A549 (cell line): ENCODE results near the gene UPK3A. TPM values are rescaled to one million over a fixed set of nuclear protein-coding genes. Genes with fewer than 3 reads are reported as not detected.

Source experiments
- ATAC-seq, 2 experiments: fragments of 200-7000 bp in 1 of 2; fragments of >200 bp in 1 of 2; cut with Nextera tagmentation in 1 of 2; cut with Tn5 transposase in 1 of 2; 3 replicates each; pipeline versions ENCODE4 v1.8.0 to v1.9.1; 2018 to 2020; ENCODE audit warnings: mild to moderate bottlenecking in 1 of 2, moderate library complexity in 1 of 2
- CTCF ChIA-PET: fragments of 300-600 bp; sonication (Branson Sonifier 250); formaldehyde crosslinking; extraction: SDS; loops from one replicate; lab custom pipeline; 2021; ENCODE audit warnings: antibody characterized with exemption, inconsistent platforms; lab: Yijun Ruan, JAX
- POLR2A ChIA-PET: fragments of 350-600 bp; formaldehyde crosslinking; extraction: SDS; loops from one replicate; lab custom pipeline; 2021; ENCODE audit warnings: antibody characterized with exemption, inconsistent platforms; lab: Yijun Ruan, JAX
- DNase-seq, 2 experiments: peaks; one replicate each; pipeline versions ENCODE4 v3.0.0 to v3.0.0-alpha.2; 2011 to 2016; ENCODE audit warnings: low read depth in 1 of 2, low spot score in 1 of 2
- FAIRE-seq: peaks from 2 replicates; lab custom pipeline; 2011; peaks lifted over from hg19 to GRCh38; lab: Jason Lieb, UNC
- H3K27ac ChIP-seq, 2 experiments: fragments of >200 bp; sonication (Bioruptor Twin); formaldehyde crosslinking; 3 replicates each; pipeline ENCODE4 v1.5.1; 2016 to 2017
- H3K4me1 ChIP-seq: fragments of >200 bp; sonication (Bioruptor Twin); formaldehyde crosslinking; 3 replicates; pipeline ENCODE4 v1.6.1; 2016
- H3K4me2 ChIP-seq: fragments of >200 bp; sonication (Bioruptor Twin); formaldehyde crosslinking; 3 replicates; pipeline ENCODE4 v1.6.1; 2016
- H3K4me3 ChIP-seq: fragments of >200 bp; sonication (Bioruptor Twin); formaldehyde crosslinking; 3 replicates; pipeline ENCODE4 v1.5.1; 2016
- H3K9me3 ChIP-seq: fragments of >200 bp; sonication (Bioruptor Twin); formaldehyde crosslinking; 3 replicates; pipeline ENCODE4 v1.6.1; 2016
- CBX2 ChIP-seq: fragments of 200-600 bp; sonication (generic); IDR thresholded peaks from 2 replicates; pipeline ENCODE4 v1.6.1; 2016; ENCODE audit warnings: low read depth, mild to moderate bottlenecking, borderline replicate concordance
- CBX8 ChIP-seq: fragments of 200-600 bp; sonication (generic); IDR thresholded peaks from 2 replicates; pipeline ENCODE4 v1.6.1; 2016
- CEBPB ChIP-seq, 2 experiments: fragments of >200 bp in 1 of 2; sonication (Bioruptor Twin) in 1 of 2; formaldehyde crosslinking in 1 of 2; IDR thresholded peaks; 2 replicates each; pipeline ENCODE4 v1.6.1; 2012 to 2016
- CHD4 ChIP-seq: fragments of 200-600 bp; sonication (generic); IDR thresholded peaks from 2 replicates; pipeline ENCODE4 v1.6.1; 2016; ENCODE audit warnings: antibody characterized with exemption, mild to moderate bottlenecking, borderline replicate concordance
- EHF ChIP-seq: fragments of 250-450 bp; sonication (Bioruptor Pico); IDR thresholded peaks from 2 replicates; pipeline ENCODE4 v1.5.0; 2020; ENCODE audit warnings: mild to moderate bottlenecking
- EHMT2 ChIP-seq: fragments of 200-600 bp; sonication (generic); IDR thresholded peaks from 2 replicates; pipeline ENCODE4 v1.6.1; 2016; ENCODE audit warnings: antibody characterized with exemption, low read depth, mild to moderate bottlenecking, moderate library complexity
- HDAC2 ChIP-seq: fragments of 200-600 bp; sonication (generic); IDR thresholded peaks from 2 replicates; pipeline ENCODE4 v1.6.1; 2016
- HOXA7 ChIP-seq: fragments of 250-450 bp; sonication (Bioruptor Pico); IDR thresholded peaks from 2 replicates; pipeline ENCODE4 v1.5.0; 2020; ENCODE audit warnings: mild to moderate bottlenecking, moderate library complexity
- MAZ ChIP-seq: fragments of 150-350 bp; IDR thresholded peaks from 2 replicates; pipeline ENCODE4 v1.6.1; 2014; ENCODE audit warnings: antibody characterized with exemption, low read depth, low read length, borderline replicate concordance
- NFE2L2 ChIP-seq: fragments of 150-350 bp; conservative IDR thresholded peaks from 2 replicates; pipeline ENCODE4 v1.6.1; 2014; ENCODE audit warnings: low read length
- NPAS2 ChIP-seq: fragments of 250-450 bp; sonication (Bioruptor Pico); IDR thresholded peaks from 2 replicates; pipeline ENCODE4 v1.8.0; 2022; ENCODE audit warnings: mild to moderate bottlenecking, moderate library complexity, borderline replicate concordance
- NR3C1 ChIP-seq: fragments of >200 bp; sonication (Bioruptor Twin); formaldehyde crosslinking; IDR thresholded peaks from 3 replicates; pipeline ENCODE4 v1.6.1; 2017
- POLR2A ChIP-seq: IDR thresholded peaks from 2 replicates; pipeline ENCODE4 v1.6.1; 2012; ENCODE audit warnings: mild to moderate bottlenecking, low read length
- RAD21 ChIP-seq, 2 experiments: fragments of >200 bp in 1 of 2; sonication (Bioruptor Twin) in 1 of 2; formaldehyde crosslinking in 1 of 2; IDR thresholded peaks in 1 of 2; conservative IDR thresholded peaks in 1 of 2; 2 replicates in 1 of 2; 3 replicates in 1 of 2; pipeline ENCODE4 v1.6.1; 2012 to 2018; ENCODE audit warnings: inconsistent platforms in 1 of 2
- RARB ChIP-seq: fragments of 250-450 bp; sonication (Bioruptor Pico); IDR thresholded peaks from 2 replicates; pipeline ENCODE4 v1.8.0; 2021; ENCODE audit warnings: mild to moderate bottlenecking, moderate library complexity
- RFX5 ChIP-seq: fragments of 450-650 bp; IDR thresholded peaks from 2 replicates; pipeline ENCODE4 v1.7.1; 2014; ENCODE audit warnings: antibody characterized with exemption, mild to moderate bottlenecking, moderate library complexity
- SMC3 ChIP-seq: fragments of >200 bp; sonication (Bioruptor Twin); formaldehyde crosslinking; IDR thresholded peaks from 3 replicates; pipeline ENCODE4 v1.6.1; 2018; ENCODE audit warnings: inconsistent platforms
- SREBF2 ChIP-seq: fragments of 450-650 bp; IDR thresholded peaks from 2 replicates; pipeline ENCODE4 v1.6.1; 2014; ENCODE audit warnings: mild to moderate bottlenecking, moderate library complexity
- ZC3H11A ChIP-seq: fragments of 450-650 bp; IDR thresholded peaks from 2 replicates; pipeline ENCODE4 v1.6.1; 2014; ENCODE audit warnings: antibody characterized with exemption, mild to moderate bottlenecking
- ZFP36 ChIP-seq: fragments of 450-650 bp; IDR thresholded peaks from 2 replicates; pipeline ENCODE4 v1.6.1; 2014; ENCODE audit warnings: borderline replicate concordance; ENCODE audit not compliant: partially characterized antibody
- ZSCAN20 ChIP-seq: fragments of 250-450 bp; sonication (Bioruptor Pico); IDR thresholded peaks from 2 replicates; pipeline ENCODE4 v1.8.0; 2022; ENCODE audit warnings: mild to moderate bottlenecking, moderate library complexity
- WGBS: methylation state at CpG from one replicate; pipeline ENCODE4 v1.1.6; 2017; ENCODE audit errors: missing lambda C conversion rate; 5-methylcytosine and 5-hydroxymethylcytosine counted together
- polyA plus RNA-seq, 4 experiments: library from polyadenylated mRNA; depleted of rRNA in 3 of 4; stranded (reverse); fragments of >200 nt; fragmentation: RNase III in 1 of 4; extraction: RNeasy Plus Mini Kit Qiagen cat#74134 plus additional on column Dnase treatment in 1 of 4; gene quantifications; 2 replicates in 3 of 4; 3 replicates in 1 of 4; pipeline ENCODE4 v1.2.3, GENCODE V29; 2011 to 2017
- TF ChIP-seq, protein P1 (sequence below): IDR thresholded peaks from 2 replicates; pipeline ENCODE4 v1.6.1; 2012
- TF ChIP-seq, protein P2 (sequence below): fragments of 250-450 bp; sonication (Bioruptor Pico); IDR thresholded peaks from 2 replicates; pipeline ENCODE4 v1.5.0; 2020; ENCODE audit warnings: low read depth, mild to moderate bottlenecking, moderate library complexity
- TF ChIP-seq, protein P3 (sequence below): fragments of >200 bp; sonication (Bioruptor Twin); formaldehyde crosslinking; IDR thresholded peaks from 2 replicates; pipeline ENCODE4 v1.6.1; 2016
- TF ChIP-seq, protein P4 (sequence below): IDR thresholded peaks from 2 replicates; pipeline ENCODE4 v1.6.1; 2012; ENCODE audit warnings: low read depth, borderline replicate concordance
- TF ChIP-seq, protein P5 (sequence below): fragments of 450-650 bp; IDR thresholded peaks from 2 replicates; pipeline ENCODE4 v1.6.1; 2014; ENCODE audit warnings: antibody characterized with exemption

Gene UPK3A
- polyA plus RNA-seq, 2 of the 4 experiments (the other 2 are of a cell fraction), result not detected

DNA sequence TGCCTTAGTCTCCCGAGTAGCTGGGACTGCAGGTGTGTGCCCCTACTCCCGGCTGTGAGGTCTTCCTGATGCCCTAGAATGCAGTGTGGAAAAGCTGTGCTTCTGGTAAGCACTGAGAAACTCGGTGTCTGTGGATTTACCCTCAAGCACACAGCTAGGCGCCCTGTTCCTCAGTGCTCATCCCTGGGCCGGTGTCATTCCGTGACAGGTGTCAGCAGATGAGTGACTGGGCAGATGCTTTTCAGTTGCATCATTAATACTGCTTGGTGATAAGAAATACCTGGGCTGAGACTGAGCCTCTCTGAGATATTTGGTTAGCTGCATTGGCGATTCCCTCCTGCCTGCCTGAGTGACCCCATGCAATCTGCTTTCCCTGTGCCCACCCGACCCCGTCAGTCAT is 46.7 kb downstream of the UPK3A start:
- Histone ChIP-seq H3K4me1 (no peaks in the 10 kb centered on the region), H3K4me2 (no peak overlapping the region), H3K4me3 (no peak overlapping the region), H3K9me3 (no peaks in the 10 kb centered on the region), H3K27ac (no peak overlapping the region)
- DNase-seq (no peak), FAIRE-seq (no peak), ATAC-seq (no peak)
- 90% methylated on average over 8 of the region's 9 CpGs for WGBS
- POLR2A ChIA-PET, result no interaction called here
- CTCF ChIA-PET, result interaction anchor here (0.9 to 1.0 kb wide), 2 partner anchors 71 to 223 kb away, joined by 3 read pairs; no protein-coding TSS in a partner anchor
- no peak for TF ChIP-seq CEBPB (IDR thresholded peaks at IDR 0.05)
- TF ChIP-seq, protein P1, sequence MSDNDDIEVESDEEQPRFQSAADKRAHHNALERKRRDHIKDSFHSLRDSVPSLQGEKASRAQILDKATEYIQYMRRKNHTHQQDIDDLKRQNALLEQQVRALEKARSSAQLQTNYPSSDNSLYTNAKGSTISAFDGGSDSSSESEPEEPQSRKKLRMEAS, result no peak
- no peak for TF ChIP-seq ZFP36

DNA sequence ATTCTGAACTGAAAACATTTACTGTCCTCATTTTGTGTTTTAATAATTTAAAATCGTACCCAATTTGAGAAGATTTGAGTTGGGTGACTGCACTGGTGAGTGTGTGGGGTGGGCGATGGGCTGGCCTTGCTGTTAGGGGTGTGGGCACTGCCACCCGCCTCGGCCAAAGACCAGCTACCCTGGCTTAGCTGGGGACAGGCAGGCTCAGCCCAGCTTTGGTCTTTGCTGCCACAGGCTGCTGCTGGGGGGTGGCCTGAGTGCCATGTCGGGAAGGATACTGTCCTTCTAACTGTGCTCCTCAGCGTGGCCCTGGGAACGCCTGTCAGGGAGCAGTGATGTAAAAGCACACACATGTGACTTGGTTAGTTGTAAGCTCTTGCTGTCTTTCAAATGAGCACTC is 47.3 kb downstream of the UPK3A start:
- POLR2A ChIA-PET, result no interaction called here
- 87% methylated on average over 5 of the region's 7 CpGs for WGBS
- no peak overlapping the region for H3K27ac ChIP-seq
- ATAC-seq (no peak), FAIRE-seq (no peak)
- H3K4me1 ChIP-seq, result no peaks in the 10 kb centered on the region
- H3K9me3 ChIP-seq, result no peaks in the 10 kb centered on the region
- no peak overlapping the region for H3K4me3 ChIP-seq
- CTCF ChIA-PET, result interaction anchor here (0.9 to 1.0 kb wide), 2 partner anchors 70 to 222 kb away, joined by 3 read pairs; no protein-coding TSS in a partner anchor
- TF ChIP-seq ZSCAN20 (no peak), NFE2L2 (no peak), CHD4 (no peak), SREBF2 (no peak), RFX5 (no peak), SMC3 (no peak), RARB (no peak), CEBPB (IDR thresholded peaks at IDR 0.05) (no peak), NR3C1 (no peak), POLR2A (no peak), RAD21 (conservative IDR thresholded peaks at IDR 0.05 in 1 of 2, IDR thresholded peaks at IDR 0.05 in 1 of 2) (no peak), HDAC2 (no peak)
- TF ChIP-seq, protein P2, sequence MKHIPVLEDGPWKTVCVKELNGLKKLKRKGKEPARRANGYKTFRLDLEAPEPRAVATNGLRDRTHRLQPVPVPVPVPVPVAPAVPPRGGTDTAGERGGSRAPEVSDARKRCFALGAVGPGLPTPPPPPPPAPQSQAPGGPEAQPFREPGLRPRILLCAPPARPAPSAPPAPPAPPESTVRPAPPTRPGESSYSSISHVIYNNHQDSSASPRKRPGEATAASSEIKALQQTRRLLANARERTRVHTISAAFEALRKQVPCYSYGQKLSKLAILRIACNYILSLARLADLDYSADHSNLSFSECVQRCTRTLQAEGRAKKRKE (CRISPR knock-in tag), result no peak
- TF ChIP-seq, protein P3, sequence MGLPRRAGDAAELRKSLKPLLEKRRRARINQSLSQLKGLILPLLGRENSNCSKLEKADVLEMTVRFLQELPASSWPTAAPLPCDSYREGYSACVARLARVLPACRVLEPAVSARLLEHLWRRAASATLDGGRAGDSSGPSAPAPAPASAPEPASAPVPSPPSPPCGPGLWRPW, result no peak
- TF ChIP-seq, protein P4, sequence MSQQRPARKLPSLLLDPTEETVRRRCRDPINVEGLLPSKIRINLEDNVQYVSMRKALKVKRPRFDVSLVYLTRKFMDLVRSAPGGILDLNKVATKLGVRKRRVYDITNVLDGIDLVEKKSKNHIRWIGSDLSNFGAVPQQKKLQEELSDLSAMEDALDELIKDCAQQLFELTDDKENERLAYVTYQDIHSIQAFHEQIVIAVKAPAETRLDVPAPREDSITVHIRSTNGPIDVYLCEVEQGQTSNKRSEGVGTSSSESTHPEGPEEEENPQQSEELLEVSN, result no peak
- TF ChIP-seq, all 56 proteins: peak for 0
- H3K4me2 ChIP-seq, result no peak overlapping the region
- no peak for DNase-seq

DNA sequence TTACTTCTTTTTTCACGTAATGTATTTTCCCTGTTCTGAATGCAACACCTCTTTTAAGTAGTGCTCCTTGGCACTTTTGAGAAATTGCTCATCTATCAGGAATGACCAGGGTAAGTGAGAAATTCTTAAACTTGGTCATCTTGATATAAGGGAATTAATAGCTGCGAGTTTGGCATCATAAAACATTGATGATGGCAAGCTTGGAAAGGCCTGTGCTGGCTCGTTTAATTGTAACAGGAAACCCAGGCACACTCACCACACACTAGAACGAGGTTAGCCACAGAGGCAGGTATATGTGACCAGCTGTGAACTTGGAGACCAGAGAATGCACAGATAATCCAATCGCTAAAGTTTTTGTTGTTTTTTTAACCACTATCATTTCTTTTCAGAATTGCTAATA is 49.3 kb downstream of the UPK3A start:
- FAIRE-seq (no peak), ATAC-seq (no peak), DNase-seq (no peak)
- WGBS, result 83% methylated on average over 5 of the region's 5 CpGs
- H3K4me3 ChIP-seq, result no peak overlapping the region
- TF ChIP-seq NPAS2 (CRISPR knock-in tag) (no peak), CEBPB (IDR thresholded peaks at IDR 0.05) (no peak), NFE2L2 (no peak), CBX8 (no peak), EHMT2 (no peak), MAZ (no peak), CBX2 (no peak), EHF (CRISPR knock-in tag) (no peak), ZSCAN20 (no peak), ZC3H11A (no peak), HOXA7 (CRISPR knock-in tag) (no peak)
- TF ChIP-seq, protein P5, sequence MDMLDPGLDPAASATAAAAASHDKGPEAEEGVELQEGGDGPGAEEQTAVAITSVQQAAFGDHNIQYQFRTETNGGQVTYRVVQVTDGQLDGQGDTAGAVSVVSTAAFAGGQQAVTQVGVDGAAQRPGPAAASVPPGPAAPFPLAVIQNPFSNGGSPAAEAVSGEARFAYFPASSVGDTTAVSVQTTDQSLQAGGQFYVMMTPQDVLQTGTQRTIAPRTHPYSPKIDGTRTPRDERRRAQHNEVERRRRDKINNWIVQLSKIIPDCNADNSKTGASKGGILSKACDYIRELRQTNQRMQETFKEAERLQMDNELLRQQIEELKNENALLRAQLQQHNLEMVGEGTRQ, result no peak
- TF ChIP-seq, protein P3, result no peak
- TF ChIP-seq, protein P1, result no peak
- ChIA-PET CTCF (no interaction called here), POLR2A (no interaction called here)
- no peak overlapping the region for H3K27ac ChIP-seq
- no peaks in the 10 kb centered on the region for H3K4me1 ChIP-seq
- H3K9me3 ChIP-seq, result no peaks in the 10 kb centered on the region
- no peak overlapping the region for H3K4me2 ChIP-seq
